WTC11 (cell line): ENCODE measurements around the gene TTL.

ENCODE experiments used
- CTCF ChIP-seq: fragments of 200-600 bp; IDR thresholded peaks from 2 replicates; pipeline ENCODE4 v1.8.0; 2022; ENCODE audit warnings: antibody characterized with exemption
- E2F4 ChIP-seq: sonication (generic); formaldehyde crosslinking; IDR thresholded peaks from 2 replicates; pipeline ENCODE4 v1.8.1; 2022; ENCODE audit warnings: low read depth, mild to moderate bottlenecking, moderate library complexity, missing genetic modification reagents, borderline replicate concordance
- USF2 ChIP-seq: sonication (generic); formaldehyde crosslinking; IDR thresholded peaks from 2 replicates; pipeline ENCODE4 v1.8.1; 2023; ENCODE audit warnings: mild to moderate bottlenecking, missing genetic modification reagents, moderate library complexity

- TF ChIP-seq USF2 (CRISPR knock-in tag), result no peak
- no peak for TF ChIP-seq E2F4 (CRISPR knock-in tag)
- TF ChIP-seq CTCF, result no peak
These were observed 65.4 kb downstream of the TTL start for GRCh38 chr2:112547333-112547732.
